NCI-H446 (cell line): ENCODE results near the gene KRTAP10-8.
"Not testable (repeated sequence)": the region's sequence is repeated elsewhere in the genome, so short reads cannot be mapped to it uniquely, and the experiment has no call there.

Experiments used
- DNase-seq, 2 experiments: peaks; one replicate each; lab custom pipeline; 2025; lab: John Stamatoyannopoulos, UW

Gene KRTAP10-8

GRCh38 chr21:44579056-44579832 is 32.6 kb upstream of the KRTAP10-8 start:
- DNase-seq: no peak

GRCh38 chr21:44579833-44580144 is 32.1 kb upstream of the KRTAP10-8 start:
- DNase-seq: no peak

- not testable (repeated sequence) for DNase-seq
Measured at GRCh38 chr21:44580231-44580821, 31.6 kb upstream of the KRTAP10-8 start, which contains the start of gene KRTAP10-5. Gene KRTAP10-5 (minus strand): TSS chr21:44580604. CDS start chr21:44580578, 26 bp downstream.

GRCh38 chr21:44581158-44581557 is 30.7 kb upstream of the KRTAP10-8 start:
- no peak for DNase-seq

GRCh38 chr21:44582055-44582454 is 29.8 kb upstream of the KRTAP10-8 start:
- DNase-seq: no peak

- no peak for DNase-seq
Measured at GRCh38 chr21:44583089-44583799, 28.6 kb upstream of the KRTAP10-8 start.

- DNase-seq: no peak
Measured at GRCh38 chr21:44583800-44584147, 28.1 kb upstream of the KRTAP10-8 start.

- DNase-seq: no peak
Measured at GRCh38 chr21:44585892-44586291, 26.0 kb upstream of the KRTAP10-8 start.

- no peak for DNase-seq
Measured at GRCh38 chr21:44589094-44589493, 22.8 kb upstream of the KRTAP10-8 start.

GRCh38 chr21:44589586-44590305 is 22.1 kb upstream of the KRTAP10-8 start:
- no peak for DNase-seq

GRCh38 chr21:44590311-44590721 is 21.6 kb upstream of the KRTAP10-8 start:
- DNase-seq: no peak

- DNase-seq: not testable (repeated sequence)
Measured at GRCh38 chr21:44590897-44591800, 20.7 kb upstream of the KRTAP10-8 start.

GRCh38 chr21:44591801-44592130 is 20.1 kb upstream of the KRTAP10-8 start:
- DNase-seq: not testable (repeated sequence)

GRCh38 chr21:44592446-44593311 is 19.2 kb upstream of the KRTAP10-8 start, which contains the start of gene KRTAP10-6:
Gene KRTAP10-6 (minus strand): TSS chr21:44592505. CDS start chr21:44592484, 21 bp downstream.
- DNase-seq: no peak

- DNase-seq: no peak
Measured at GRCh38 chr21:44593598-44594405, 18.1 kb upstream of the KRTAP10-8 start.

- no peak for DNase-seq
Measured at GRCh38 chr21:44594406-44594916, 17.4 kb upstream of the KRTAP10-8 start.

- DNase-seq: no peak
Measured at GRCh38 chr21:44595524-44595923, 16.4 kb upstream of the KRTAP10-8 start.

- no peak for DNase-seq
Measured at GRCh38 chr21:44596068-44596725, 15.7 kb upstream of the KRTAP10-8 start.

- no peak for DNase-seq
Measured at GRCh38 chr21:44598061-44598460, 13.8 kb upstream of the KRTAP10-8 start.
